HL-60 (cell line): ENCODE results near the gene EGFR.

Experiments used
- GABPA ChIP-seq: IDR thresholded peaks from 2 replicates; pipeline ENCODE4 v1.6.1; 2012; ENCODE audit warnings: low read depth
- POLR2AphosphoS5 ChIP-seq: IDR thresholded peaks from 2 replicates; pipeline ENCODE4 v1.6.1; 2012; ENCODE audit warnings: low read depth
- TF ChIP-seq, protein P1 (sequence below): IDR thresholded peaks from one replicate; pipeline ENCODE4 v1.5.1; 2011; ENCODE audit warnings: low read length, control low read depth, inconsistent platforms; ENCODE audit not compliant: insufficient read depth

DNA sequence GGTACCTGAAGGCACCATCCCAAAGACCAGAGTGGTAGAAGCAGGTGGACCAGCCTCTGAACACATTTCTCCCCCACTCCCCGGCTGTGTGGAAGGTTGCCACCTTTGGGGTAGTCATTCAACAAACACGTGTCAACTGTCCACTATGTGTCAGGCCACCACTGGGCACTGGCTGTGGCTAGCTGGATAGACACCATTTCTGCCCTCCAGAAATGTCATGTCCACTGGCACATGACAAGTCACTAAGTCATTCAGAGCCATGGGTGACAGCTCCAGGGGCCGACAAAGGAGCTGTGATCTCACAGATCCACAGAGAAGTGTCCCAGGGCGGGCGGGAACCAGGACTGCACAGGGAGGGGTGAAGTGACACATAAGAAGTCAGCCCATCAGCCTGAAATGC is 99.6 kb downstream of the EGFR start:
- TF ChIP-seq, protein P1, sequence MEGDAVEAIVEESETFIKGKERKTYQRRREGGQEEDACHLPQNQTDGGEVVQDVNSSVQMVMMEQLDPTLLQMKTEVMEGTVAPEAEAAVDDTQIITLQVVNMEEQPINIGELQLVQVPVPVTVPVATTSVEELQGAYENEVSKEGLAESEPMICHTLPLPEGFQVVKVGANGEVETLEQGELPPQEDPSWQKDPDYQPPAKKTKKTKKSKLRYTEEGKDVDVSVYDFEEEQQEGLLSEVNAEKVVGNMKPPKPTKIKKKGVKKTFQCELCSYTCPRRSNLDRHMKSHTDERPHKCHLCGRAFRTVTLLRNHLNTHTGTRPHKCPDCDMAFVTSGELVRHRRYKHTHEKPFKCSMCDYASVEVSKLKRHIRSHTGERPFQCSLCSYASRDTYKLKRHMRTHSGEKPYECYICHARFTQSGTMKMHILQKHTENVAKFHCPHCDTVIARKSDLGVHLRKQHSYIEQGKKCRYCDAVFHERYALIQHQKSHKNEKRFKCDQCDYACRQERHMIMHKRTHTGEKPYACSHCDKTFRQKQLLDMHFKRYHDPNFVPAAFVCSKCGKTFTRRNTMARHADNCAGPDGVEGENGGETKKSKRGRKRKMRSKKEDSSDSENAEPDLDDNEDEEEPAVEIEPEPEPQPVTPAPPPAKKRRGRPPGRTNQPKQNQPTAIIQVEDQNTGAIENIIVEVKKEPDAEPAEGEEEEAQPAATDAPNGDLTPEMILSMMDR: no peak
- TF ChIP-seq POLR2AphosphoS5 (no peak), GABPA (no peak)
